HCT116 (cell line): ENCODE measurements around the gene CYTH2.

ENCODE experiments used
- EZH2 ChIP-seq: fragments of 200-600 bp; sonication (generic); IDR thresholded peaks from 2 replicates; pipeline ENCODE4 v1.6.1; 2017; ENCODE audit warnings: antibody characterized with exemption, mixed run types
- JUND ChIP-seq: IDR thresholded peaks from 2 replicates; pipeline ENCODE4 v1.6.1; 2012
- POLR2A ChIP-seq: IDR thresholded peaks from 2 replicates; pipeline ENCODE4 v1.7.0; 2011; ENCODE audit warnings: borderline replicate concordance; ENCODE audit not compliant: insufficient read depth, insufficient read length; ENCODE audit errors: extremely low read depth
- POLR2AphosphoS5 ChIP-seq: IDR thresholded peaks from 2 replicates; pipeline ENCODE4 v1.6.1; 2011; ENCODE audit warnings: mild to moderate bottlenecking, low read depth, low read length, moderate library complexity
- SIN3A ChIP-seq: IDR thresholded peaks from 2 replicates; pipeline ENCODE4 v1.6.1; 2012; ENCODE audit warnings: low read depth
- ZFX ChIP-seq: fragments of 450-650 bp; IDR thresholded peaks from 2 replicates; pipeline ENCODE4 v1.6.1; 2017
- ZNF274 ChIP-seq: fragments of 200-500 bp; sonication (Bioruptor generic); IDR thresholded peaks from 2 replicates; pipeline ENCODE4 v1.6.1; 2014; ENCODE audit warnings: mild to moderate bottlenecking, low read depth, low read length, inconsistent platforms
- TF ChIP-seq, protein P1 (sequence below), 3 experiments: fragments of 200-600 bp in 1 of 3; sonication (generic) in 1 of 3; IDR thresholded peaks in 2 of 3; conservative IDR thresholded peaks in 1 of 3; 2 replicates each; pipeline ENCODE4 v1.5.1; 2012 to 2017; ENCODE audit warnings: low read depth in 2 of 3, low read length in 2 of 3, antibody characterized with exemption in 1 of 3, borderline replicate concordance in 1 of 3, control low read depth in 1 of 3, mild to moderate bottlenecking in 1 of 3, mixed read lengths in 1 of 3, mixed run types in 1 of 3, moderate library complexity in 1 of 3; ENCODE audit not compliant: insufficient read depth in 1 of 3
- TF ChIP-seq, protein P2 (sequence below): IDR thresholded peaks from 2 replicates; pipeline ENCODE4 v1.6.1; 2012; ENCODE audit warnings: low read depth

DNA sequence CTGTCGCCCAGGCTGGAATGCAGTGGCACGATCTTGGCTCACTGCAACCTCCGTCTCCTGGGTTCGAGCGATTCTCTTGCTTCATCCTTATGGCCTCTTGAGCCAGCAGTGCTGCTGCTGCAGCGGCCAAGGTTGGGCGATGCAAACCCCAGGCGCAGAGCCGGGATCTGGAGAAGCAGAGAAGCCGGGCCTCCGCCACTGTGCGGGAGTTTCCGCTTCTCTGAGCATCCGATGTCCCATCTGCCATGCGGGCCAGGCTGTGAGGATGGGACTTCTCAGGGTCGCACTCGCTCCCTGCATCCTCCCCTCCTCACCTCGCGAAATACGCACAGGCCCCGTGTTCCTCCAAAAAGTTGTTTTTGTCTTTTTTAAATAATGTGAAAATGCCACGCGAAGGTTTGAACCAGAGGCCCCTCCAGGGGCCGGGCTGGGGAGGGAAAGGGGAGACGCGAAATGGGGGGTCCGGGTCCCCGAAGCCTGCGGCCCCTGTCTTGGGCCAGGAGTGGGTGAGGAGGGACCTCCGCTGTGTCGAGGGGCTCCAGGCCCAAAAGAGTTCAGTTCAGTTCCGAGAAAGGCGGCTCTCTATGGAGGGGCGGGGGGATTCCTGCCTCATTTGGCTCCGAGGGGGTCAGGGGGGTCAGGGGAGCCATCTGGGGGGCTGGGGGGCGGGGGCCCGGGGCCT, 15.9 kb downstream of the CYTH2 start:
- no peak for TF ChIP-seq POLR2A
- TF ChIP-seq, protein P1, sequence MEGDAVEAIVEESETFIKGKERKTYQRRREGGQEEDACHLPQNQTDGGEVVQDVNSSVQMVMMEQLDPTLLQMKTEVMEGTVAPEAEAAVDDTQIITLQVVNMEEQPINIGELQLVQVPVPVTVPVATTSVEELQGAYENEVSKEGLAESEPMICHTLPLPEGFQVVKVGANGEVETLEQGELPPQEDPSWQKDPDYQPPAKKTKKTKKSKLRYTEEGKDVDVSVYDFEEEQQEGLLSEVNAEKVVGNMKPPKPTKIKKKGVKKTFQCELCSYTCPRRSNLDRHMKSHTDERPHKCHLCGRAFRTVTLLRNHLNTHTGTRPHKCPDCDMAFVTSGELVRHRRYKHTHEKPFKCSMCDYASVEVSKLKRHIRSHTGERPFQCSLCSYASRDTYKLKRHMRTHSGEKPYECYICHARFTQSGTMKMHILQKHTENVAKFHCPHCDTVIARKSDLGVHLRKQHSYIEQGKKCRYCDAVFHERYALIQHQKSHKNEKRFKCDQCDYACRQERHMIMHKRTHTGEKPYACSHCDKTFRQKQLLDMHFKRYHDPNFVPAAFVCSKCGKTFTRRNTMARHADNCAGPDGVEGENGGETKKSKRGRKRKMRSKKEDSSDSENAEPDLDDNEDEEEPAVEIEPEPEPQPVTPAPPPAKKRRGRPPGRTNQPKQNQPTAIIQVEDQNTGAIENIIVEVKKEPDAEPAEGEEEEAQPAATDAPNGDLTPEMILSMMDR (IDR thresholded peaks at IDR 0.05 in 2 of 3, conservative IDR thresholded peaks at IDR 0.05 in 1 of 3; ENCODE audit: borderline replicate concordance in 1 of 3, insufficient read depth in 1 of 3, low read depth in 2 of 3, low read length in 2 of 3): no peak
- TF ChIP-seq, protein P2, sequence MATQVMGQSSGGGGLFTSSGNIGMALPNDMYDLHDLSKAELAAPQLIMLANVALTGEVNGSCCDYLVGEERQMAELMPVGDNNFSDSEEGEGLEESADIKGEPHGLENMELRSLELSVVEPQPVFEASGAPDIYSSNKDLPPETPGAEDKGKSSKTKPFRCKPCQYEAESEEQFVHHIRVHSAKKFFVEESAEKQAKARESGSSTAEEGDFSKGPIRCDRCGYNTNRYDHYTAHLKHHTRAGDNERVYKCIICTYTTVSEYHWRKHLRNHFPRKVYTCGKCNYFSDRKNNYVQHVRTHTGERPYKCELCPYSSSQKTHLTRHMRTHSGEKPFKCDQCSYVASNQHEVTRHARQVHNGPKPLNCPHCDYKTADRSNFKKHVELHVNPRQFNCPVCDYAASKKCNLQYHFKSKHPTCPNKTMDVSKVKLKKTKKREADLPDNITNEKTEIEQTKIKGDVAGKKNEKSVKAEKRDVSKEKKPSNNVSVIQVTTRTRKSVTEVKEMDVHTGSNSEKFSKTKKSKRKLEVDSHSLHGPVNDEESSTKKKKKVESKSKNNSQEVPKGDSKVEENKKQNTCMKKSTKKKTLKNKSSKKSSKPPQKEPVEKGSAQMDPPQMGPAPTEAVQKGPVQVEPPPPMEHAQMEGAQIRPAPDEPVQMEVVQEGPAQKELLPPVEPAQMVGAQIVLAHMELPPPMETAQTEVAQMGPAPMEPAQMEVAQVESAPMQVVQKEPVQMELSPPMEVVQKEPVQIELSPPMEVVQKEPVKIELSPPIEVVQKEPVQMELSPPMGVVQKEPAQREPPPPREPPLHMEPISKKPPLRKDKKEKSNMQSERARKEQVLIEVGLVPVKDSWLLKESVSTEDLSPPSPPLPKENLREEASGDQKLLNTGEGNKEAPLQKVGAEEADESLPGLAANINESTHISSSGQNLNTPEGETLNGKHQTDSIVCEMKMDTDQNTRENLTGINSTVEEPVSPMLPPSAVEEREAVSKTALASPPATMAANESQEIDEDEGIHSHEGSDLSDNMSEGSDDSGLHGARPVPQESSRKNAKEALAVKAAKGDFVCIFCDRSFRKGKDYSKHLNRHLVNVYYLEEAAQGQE: no peak
- no peak for TF ChIP-seq ZFX
- no peak for TF ChIP-seq SIN3A
- TF ChIP-seq POLR2AphosphoS5: no peak
- no peak for TF ChIP-seq ZNF274
- TF ChIP-seq JUND: no peak
- no peak for TF ChIP-seq EZH2
